HCT116 (cell line): ENCODE results near the gene RNF31. TPM values are rescaled to one million over a fixed set of nuclear protein-coding genes. Genes with fewer than 3 reads are reported as not detected.

Experiments
- ATAC-seq: fragments of 200-7000 bp; cut with Tn5 transposase; 2 replicates; pipeline ENCODE4 v1.9.1; 2020; ENCODE audit warnings: mild to moderate bottlenecking, moderate library complexity
- BruUV-seq: library from RNA; stranded (reverse); fragments of 400-500 nt; replicated peaks from 2 replicates; lab custom pipeline; 2021; lab: Mats Ljungman, UMichigan
- CTCF ChIA-PET: fragments of 300-600 bp; sonication (Branson Sonifier 250); formaldehyde crosslinking; loops from one replicate; lab custom pipeline; 2021; ENCODE audit warnings: antibody characterized with exemption; lab: Charles Lee
- POLR2A ChIA-PET: fragments of 300-600, 350-600 bp; sonication (Branson Sonifier 250); formaldehyde crosslinking; loops from one replicate; lab custom pipeline; 2021; ENCODE audit warnings: antibody characterized with exemption; lab: Charles Lee
- RAD21 ChIA-PET, 2 experiments: fragments of 300-600 bp; sonication (Branson Sonifier 250); formaldehyde crosslinking; loops; one replicate each; lab custom pipeline; 2023; ENCODE audit warnings: low total read pairs in 2 of 2; ENCODE audit not compliant: uncharacterized antibody in 2 of 2, unreplicated experiment in 2 of 2, low non-redundant PET in 1 of 2; lab: Charles Lee
- DNase-seq: peaks from one replicate; pipeline ENCODE4 v3.0.0-alpha.2; 2010; ENCODE audit warnings: low read depth, low spot score
- H2AFZ ChIP-seq: fragments of 200-600 bp; shearing (Covaris generic), sonication (generic); 2 replicates; pipeline ENCODE4 v1.6.1; 2017; ENCODE audit warnings: low read depth, mixed run types, mixed read lengths, antibody characterized with exemption, low read length; ENCODE audit not compliant: poor library complexity, severe bottlenecking
- H3K27ac ChIP-seq: 2 replicates; pipeline ENCODE4 v1.5.1; 2012; ENCODE audit warnings: low read depth, low read length
- H3K27me3 ChIP-seq: fragments of 200-600 bp; sonication (generic); 2 replicates; pipeline ENCODE4 v1.6.1; 2016; ENCODE audit warnings: mixed run types, low read length, mixed read lengths; ENCODE audit not compliant: insufficient read depth
- H3K36me3 ChIP-seq, 2 experiments: fragments of 200-500 bp in 1 of 2; fragments of 200-600 bp in 1 of 2; sonication (Bioruptor generic) in 1 of 2; sonication (generic) in 1 of 2; 2 replicates each; pipeline versions ENCODE4 v1.5.1 to v1.6.1; 2014 to 2016; ENCODE audit warnings: low read length in 2 of 2, inconsistent platforms in 1 of 2, mixed read lengths in 1 of 2, mixed run types in 1 of 2; ENCODE audit not compliant: insufficient read depth in 2 of 2, control insufficient read depth in 1 of 2
- H3K4me1 ChIP-seq, 2 experiments: fragments of 200-600 bp in 1 of 2; sonication (generic) in 1 of 2; 2 replicates each; pipeline versions ENCODE4 v1.5.1 to v1.6.1; 2012 to 2017; ENCODE audit warnings: low read length in 2 of 2, inconsistent platforms in 1 of 2, mild to moderate bottlenecking in 1 of 2, mixed read lengths in 1 of 2, mixed run types in 1 of 2, moderate library complexity in 1 of 2; ENCODE audit not compliant: insufficient read depth in 2 of 2, control insufficient read depth in 1 of 2
- H3K4me2 ChIP-seq: fragments of 200-600 bp; sonication (generic); 2 replicates; pipeline ENCODE4 v1.6.1; 2017; ENCODE audit warnings: mixed run types, low read length, mixed read lengths
- H3K4me3 ChIP-seq, 2 experiments: fragments of 200-600 bp in 1 of 2; sonication (generic) in 1 of 2; replicated peaks in 1 of 2; 2 replicates each; pipeline ENCODE4 v1.5.1; 2011 to 2016; ENCODE audit warnings: low read length in 2 of 2, control low read depth in 1 of 2, low read depth in 1 of 2, mild to moderate bottlenecking in 1 of 2, mixed read lengths in 1 of 2, mixed run types in 1 of 2
- H3K79me2 ChIP-seq: fragments of 200-600 bp; sonication (generic); 2 replicates; pipeline ENCODE4 v1.6.1; 2017; ENCODE audit warnings: mild to moderate bottlenecking, mixed run types, low read length, moderate library complexity, mixed read lengths; ENCODE audit not compliant: insufficient read depth
- H3K9ac ChIP-seq: fragments of 200-600 bp; sonication (generic); 2 replicates; pipeline ENCODE4 v1.6.1; 2016; ENCODE audit warnings: low read length, mixed read lengths
- H3K9me2 ChIP-seq: fragments of 200-600 bp; sonication (generic), shearing (Covaris generic); 2 replicates; pipeline ENCODE4 v1.6.1; 2017; ENCODE audit warnings: mixed run types, mild to moderate bottlenecking, moderate library complexity; ENCODE audit not compliant: insufficient read depth
- H3K9me3 ChIP-seq, 2 experiments: fragments of 200-500 bp in 1 of 2; fragments of 200-600 bp in 1 of 2; sonication (Bioruptor generic) in 1 of 2; sonication (generic) in 1 of 2; 2 replicates each; pipeline ENCODE4 v1.6.1; 2014 to 2017; ENCODE audit warnings: low read length in 2 of 2, mixed read lengths in 2 of 2, inconsistent platforms in 1 of 2, low read depth in 1 of 2, mild to moderate bottlenecking in 1 of 2, mixed run types in 1 of 2, moderate library complexity in 1 of 2; ENCODE audit not compliant: control insufficient read depth in 1 of 2, insufficient read depth in 1 of 2
- H4K20me1 ChIP-seq: fragments of 200-600 bp; sonication (generic), shearing (Covaris generic); 2 replicates; pipeline ENCODE4 v1.6.1; 2017; ENCODE audit warnings: mixed run types, mild to moderate bottlenecking, moderate library complexity; ENCODE audit not compliant: insufficient read depth
- ATF3 ChIP-seq: IDR thresholded peaks from 2 replicates; pipeline ENCODE4 v1.6.1; 2012
- CBX3 ChIP-seq: IDR thresholded peaks from 2 replicates; pipeline ENCODE4 v1.6.1; 2012; ENCODE audit warnings: low read depth
- CEBPB ChIP-seq: IDR thresholded peaks from 2 replicates; pipeline ENCODE4 v1.6.1; 2012; ENCODE audit warnings: low read depth
- CTCF ChIP-seq, 3 experiments: fragments of 200-600 bp in 1 of 3; sonication (generic) in 1 of 3; IDR thresholded peaks in 2 of 3; conservative IDR thresholded peaks in 1 of 3; 2 replicates each; pipeline ENCODE4 v1.5.1; 2012 to 2017; ENCODE audit warnings: low read depth in 2 of 3, low read length in 2 of 3, antibody characterized with exemption in 1 of 3, borderline replicate concordance in 1 of 3, control low read depth in 1 of 3, mild to moderate bottlenecking in 1 of 3, mixed read lengths in 1 of 3, mixed run types in 1 of 3, moderate library complexity in 1 of 3; ENCODE audit not compliant: insufficient read depth in 1 of 3
- EGR1 ChIP-seq: IDR thresholded peaks from 2 replicates; pipeline ENCODE4 v1.6.1; 2012; ENCODE audit warnings: low read depth
- ELF1 ChIP-seq: IDR thresholded peaks from 2 replicates; pipeline ENCODE4 v1.6.1; 2012; ENCODE audit warnings: low read depth, borderline replicate concordance
- EZH2 ChIP-seq: fragments of 200-600 bp; sonication (generic); IDR thresholded peaks from 2 replicates; pipeline ENCODE4 v1.6.1; 2017; ENCODE audit warnings: antibody characterized with exemption, mixed run types
- EZH2phosphoT487 ChIP-seq: fragments of 200-600 bp; IDR thresholded peaks from 2 replicates; pipeline ENCODE4 v1.6.1; 2018; ENCODE audit warnings: antibody characterized with exemption, borderline replicate concordance
- JUND ChIP-seq: IDR thresholded peaks from 2 replicates; pipeline ENCODE4 v1.6.1; 2012
- MAX ChIP-seq: IDR thresholded peaks from 2 replicates; pipeline ENCODE4 v1.6.1; 2012
- POLR2A ChIP-seq: IDR thresholded peaks from 2 replicates; pipeline ENCODE4 v1.7.0; 2011; ENCODE audit warnings: borderline replicate concordance; ENCODE audit not compliant: insufficient read depth, insufficient read length; ENCODE audit errors: extremely low read depth
- RAD21 ChIP-seq: IDR thresholded peaks from 2 replicates; pipeline ENCODE4 v1.6.1; 2012; ENCODE audit warnings: low read depth, mild to moderate bottlenecking
- SIN3A ChIP-seq: IDR thresholded peaks from 2 replicates; pipeline ENCODE4 v1.6.1; 2012; ENCODE audit warnings: low read depth
- SP1 ChIP-seq: IDR thresholded peaks from 2 replicates; pipeline ENCODE4 v1.6.1; 2012; ENCODE audit warnings: low read depth
- ZBTB33 ChIP-seq: IDR thresholded peaks from 2 replicates; pipeline ENCODE4 v1.6.1; 2011; ENCODE audit warnings: mild to moderate bottlenecking, low read length, moderate library complexity; ENCODE audit not compliant: insufficient replicate concordance; ENCODE audit errors: extremely low read depth
- ZFX ChIP-seq: fragments of 450-650 bp; IDR thresholded peaks from 2 replicates; pipeline ENCODE4 v1.6.1; 2017
- ZNF274 ChIP-seq: fragments of 200-500 bp; sonication (Bioruptor generic); IDR thresholded peaks from 2 replicates; pipeline ENCODE4 v1.6.1; 2014; ENCODE audit warnings: mild to moderate bottlenecking, low read depth, low read length, inconsistent platforms
- intact Hi-C: fragments of 100-400 bp; cut with micrococcal nuclease; formaldehyde crosslinking; loops from 2 replicates; pipeline ENCODE4 v1.10.0; 2022
- total RNA-seq: library from RNA; stranded (reverse); gene quantifications from one replicate; pipeline ENCODE4 v1.2.1, GENCODE V29; 2021; ENCODE audit not compliant: unreplicated experiment

The RNF31 gene
- total RNA-seq, 1 experiment from 2014 or later = 78.0 TPM

GRCh38 chr14:24179961-24180796 lies 32.9 kb downstream of the RNF31 start:
- BruUV-seq = no TSS peak
- intact Hi-C loops = no loop called here
- Histone ChIP-seq H3K9me3 (no peaks in the 10 kb centered on the region), H3K4me1 (no peaks in the 10 kb centered on the region), H3K9me2 (no peaks in the 10 kb centered on the region), H3K27ac (no peak overlapping the region), H3K27me3 (no peaks in the 10 kb centered on the region), H2AFZ (no peak overlapping the region), H3K79me2 (peaks cover 5% of the 10 kb centered on the region; the same call in 1 of the 2 replicates), H4K20me1 (no peaks in the 10 kb centered on the region), H3K4me3 (no peak overlapping the region), H3K36me3 (peaks cover 26 to 40% of the 10 kb centered on the region in 2 experiments; a peak in 3 of 4 replicates), H3K9ac (no peak overlapping the region), H3K4me2 (no peak overlapping the region)
- DNase-seq = no peak
- ChIA-PET CTCF (interaction anchor here (2.2 kb wide), 1 partner anchor 19 kb away, joined by 5 read pairs; the partner anchor contains the start of gene IRF9), RAD21 (no interaction called here), POLR2A (interaction anchor here (1.0 to 1.4 kb wide), 2 partner anchors 19 to 34 kb away, joined by 3 to 5 read pairs; partner anchors contain the start of genes IRF9 and PSME2)
- TF ChIP-seq CEBPB (no peak), SIN3A (no peak), ZBTB33 (no peak), POLR2A (no peak), ZNF274 (no peak), ELF1 (no peak), MAX (no peak), CBX3 (no peak), CTCF (IDR thresholded peaks at IDR 0.05 in 2 of 3, conservative IDR thresholded peaks at IDR 0.05 in 1 of 3; ENCODE audit: borderline replicate concordance in 1 of 3, insufficient read depth in 1 of 3, low read depth in 2 of 3, low read length in 2 of 3) (no peak), EGR1 (no peak), RAD21 (no peak), EZH2phosphoT487 (no peak), SP1 (no peak), JUND (no peak), EZH2 (no peak), ZFX (no peak), ATF3 (no peak)
- 0 out of 2 replicates have a peak, but pooled peaks have one; percentile 2 for ATAC-seq
